Stimulated activated naive CD8-positive, alpha-beta T cell treated with anti-CD3 and anti-CD28 coated beads, Interleukin-15, Interleukin-2, amounts not matched to agents 100 U/mL and 50 U/mL, for 24 hours (primary cell): Measurements from ENCODE around the gene NECTIN1.

ENCODE experiments used
- ATAC-seq: fragments of 150-1000 bp; cut with Tn5 transposase; one replicate; pipeline ENCODE4 v1.10.0; 2021
- DNase-seq: peaks from one replicate; pipeline ENCODE4 v3.0.0; 2021

NECTIN1 gene

GRCh38 chr11:119691701-119692539 lies 37.1 kb downstream of the NECTIN1 start:
- no peak for ATAC-seq
- DNase-seq, result no peak

- ATAC-seq (peak; percentile 71), DNase-seq (peak; percentile 46)
These were observed 37.9 kb downstream of the NECTIN1 start for GRCh38 chr11:119691020-119691666.

- DNase-seq (no peak), ATAC-seq (no peak)
These were observed 39.7 kb downstream of the NECTIN1 start for GRCh38 chr11:119689302-119689701.

- DNase-seq (no peak), ATAC-seq (no peak)
These were observed 40.6 kb downstream of the NECTIN1 start for GRCh38 chr11:119688356-119688755.

GRCh38 chr11:119687373-119688046 lies 41.5 kb downstream of the NECTIN1 start:
- ATAC-seq (no peak), DNase-seq (no peak)

GRCh38 chr11:119686177-119686882 lies 42.7 kb downstream of the NECTIN1 start:
- ATAC-seq (no peak), DNase-seq (no peak)

- DNase-seq (no peak), ATAC-seq (no peak)
These were observed 43.8 kb downstream of the NECTIN1 start for GRCh38 chr11:119685111-119685746.

- DNase-seq, result no peak
- ATAC-seq, result no peak
These were observed 44.5 kb downstream of the NECTIN1 start for GRCh38 chr11:119684361-119685110.

GRCh38 chr11:119683783-119684182 lies 45.2 kb downstream of the NECTIN1 start:
- no peak for ATAC-seq
- DNase-seq, result peak; percentile 13

- ATAC-seq (no peak), DNase-seq (no peak)
These were observed 47.6 kb downstream of the NECTIN1 start for GRCh38 chr11:119681361-119681910.

GRCh38 chr11:119680541-119681360 lies 48.2 kb downstream of the NECTIN1 start:
- DNase-seq, result no peak
- no peak for ATAC-seq

- ATAC-seq, result no peak
- no peak for DNase-seq
These were observed 49.7 kb downstream of the NECTIN1 start for GRCh38 chr11:119679346-119679745.

- DNase-seq (no peak), ATAC-seq (no peak)
These were observed 50.6 kb downstream of the NECTIN1 start for GRCh38 chr11:119678351-119678750.

- DNase-seq (no peak), ATAC-seq (no peak)
These were observed 51.2 kb downstream of the NECTIN1 start for GRCh38 chr11:119677840-119678239.

- DNase-seq (no peak), ATAC-seq (no peak)
These were observed 52.5 kb downstream of the NECTIN1 start for GRCh38 chr11:119676461-119677020.

- ATAC-seq, result peak; percentile 85
- peak; percentile 63 for DNase-seq
These were observed 55.2 kb downstream of the NECTIN1 start for GRCh38 chr11:119673759-119674336.

- peak; percentile 22 for ATAC-seq
- no peak for DNase-seq
These were observed 55.8 kb downstream of the NECTIN1 start for GRCh38 chr11:119673052-119673758.

GRCh38 chr11:119672597-119672996 lies 56.4 kb downstream of the NECTIN1 start:
- DNase-seq, result no peak
- no peak for ATAC-seq
